ENCODE results near the gene TP53RK.
"Not testable (repeated sequence)": the region's sequence is repeated elsewhere in the genome, so short reads cannot be mapped to it uniquely, and the experiment has no call there.

TP53RK gene

DNA sequence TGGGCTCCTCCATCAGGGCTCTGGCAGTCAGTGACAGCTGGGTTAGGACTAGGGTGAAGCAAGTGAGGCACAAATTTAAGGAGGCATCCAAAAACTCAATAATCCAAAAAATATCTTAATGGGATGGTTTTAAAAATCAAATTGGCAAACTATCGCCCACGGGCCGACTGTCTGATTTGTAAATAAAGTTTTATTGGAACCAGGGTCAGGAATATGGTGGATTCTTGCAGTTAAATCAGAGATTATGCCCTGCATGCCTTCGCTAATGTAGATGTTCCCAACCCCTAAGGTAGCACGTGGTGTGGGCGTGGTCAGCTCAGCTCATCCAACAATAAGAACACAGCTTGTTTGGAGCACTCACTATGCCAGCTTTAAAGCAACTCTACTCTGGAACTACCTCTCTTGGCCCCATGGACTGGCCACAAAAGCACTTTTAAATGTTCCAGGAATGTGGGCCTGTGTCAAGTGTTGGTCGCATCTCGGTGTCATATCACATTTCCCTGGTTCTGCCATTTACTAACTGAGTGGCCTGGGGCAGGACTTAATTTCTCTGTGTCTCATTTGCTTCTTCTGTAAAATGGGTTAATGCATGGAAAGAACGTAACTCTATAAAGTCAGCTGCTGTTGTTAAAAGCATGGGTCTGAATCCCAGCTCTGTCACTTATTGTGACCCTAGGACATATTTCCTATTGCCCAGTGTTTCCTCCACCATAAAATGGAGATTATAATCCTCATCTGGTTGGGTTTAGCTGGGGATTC is 7.0 kb downstream of the TP53RK start:
- DNase-seq, result no peak

- peak; percentile 44 for DNase-seq
These were observed 8.0 kb downstream of the TP53RK start for GRCh38 chr20:46681032-46681854.

GRCh38 chr20:46680684-46681031 is 8.6 kb downstream of the TP53RK start:
- DNase-seq, result no peak

GRCh38 chr20:46678516-46678915 is 10.7 kb downstream of the TP53RK start:
- DNase-seq, result no peak

- DNase-seq, result no peak
These were observed 11.6 kb downstream of the TP53RK start for GRCh38 chr20:46677608-46678007.

DNA sequence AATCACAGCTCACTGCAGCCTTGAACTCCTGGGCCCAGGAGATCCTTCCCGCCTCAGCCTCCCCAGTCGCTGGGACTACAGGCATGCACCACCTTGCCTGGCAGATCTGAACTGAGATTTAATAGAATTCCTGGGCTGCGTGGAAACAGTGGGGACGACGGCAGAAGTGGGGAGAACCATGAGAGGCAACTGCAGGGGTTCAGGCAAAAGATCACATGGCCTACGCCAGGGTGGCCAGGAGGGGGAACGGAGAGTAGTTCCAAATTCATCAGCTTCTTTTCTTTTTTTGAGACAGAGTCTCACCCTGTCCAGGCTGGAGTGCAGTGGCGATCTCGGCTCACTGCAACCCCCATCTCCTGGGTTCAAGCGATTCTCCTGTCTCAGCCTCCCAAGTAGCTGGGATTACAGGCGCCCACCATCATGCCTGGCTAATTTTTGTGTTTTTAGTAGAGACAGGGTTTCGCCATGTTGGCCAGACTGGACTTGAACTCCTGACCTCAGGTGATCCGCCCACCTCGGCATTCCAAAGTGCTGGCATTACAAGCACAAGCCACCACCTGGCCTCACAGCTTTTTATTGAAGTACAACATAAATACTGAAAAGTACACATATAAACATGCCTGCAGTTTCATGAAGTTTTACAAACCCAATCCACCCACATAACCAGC is 12.5 kb downstream of the TP53RK start:
- not testable (repeated sequence) for DNase-seq

DNA sequence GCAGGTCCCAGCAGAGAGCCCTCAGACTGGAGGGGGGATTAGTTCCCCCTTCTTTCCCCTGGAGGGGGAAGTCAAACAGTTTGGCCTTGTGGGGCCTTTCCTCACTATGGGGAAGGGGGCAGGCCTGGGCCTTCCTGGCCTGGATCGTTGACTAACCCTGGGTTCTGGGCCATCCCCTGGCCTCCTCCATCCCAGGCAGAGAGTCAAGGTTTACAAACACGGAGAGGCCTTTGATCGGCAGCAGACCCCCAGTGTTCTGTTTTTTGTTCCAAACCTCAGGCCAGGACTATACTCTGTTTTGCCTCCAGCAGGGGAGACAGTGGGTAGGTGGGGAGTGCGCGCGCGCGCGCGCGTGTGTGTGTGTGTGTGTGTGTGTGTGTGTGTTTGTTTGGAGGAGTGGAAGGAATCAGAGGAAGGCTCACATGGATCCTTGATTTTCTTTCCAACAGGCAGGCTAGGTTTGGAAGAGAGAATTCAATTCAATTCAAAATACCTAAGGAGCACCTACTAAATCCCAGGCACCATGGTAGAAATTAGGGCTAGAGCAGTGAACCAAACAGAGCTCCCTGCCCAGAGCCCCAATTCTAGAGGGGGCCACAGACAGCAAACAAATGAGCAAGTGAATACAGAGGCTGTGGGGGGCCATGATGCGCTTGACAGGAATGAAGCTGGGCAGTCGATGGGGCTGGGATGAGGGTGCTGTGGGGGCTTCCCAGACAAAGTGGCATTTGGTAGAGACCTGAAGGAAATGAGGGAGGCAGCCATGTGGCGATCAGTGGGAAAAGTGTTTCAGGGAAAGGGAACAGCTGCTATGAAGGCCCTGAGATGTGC is 14.8 kb downstream of the TP53RK start:
- DNase-seq, result no peak

- no peak for DNase-seq
These were observed 15.6 kb downstream of the TP53RK start for GRCh38 chr20:46673394-46674252.

DNA sequence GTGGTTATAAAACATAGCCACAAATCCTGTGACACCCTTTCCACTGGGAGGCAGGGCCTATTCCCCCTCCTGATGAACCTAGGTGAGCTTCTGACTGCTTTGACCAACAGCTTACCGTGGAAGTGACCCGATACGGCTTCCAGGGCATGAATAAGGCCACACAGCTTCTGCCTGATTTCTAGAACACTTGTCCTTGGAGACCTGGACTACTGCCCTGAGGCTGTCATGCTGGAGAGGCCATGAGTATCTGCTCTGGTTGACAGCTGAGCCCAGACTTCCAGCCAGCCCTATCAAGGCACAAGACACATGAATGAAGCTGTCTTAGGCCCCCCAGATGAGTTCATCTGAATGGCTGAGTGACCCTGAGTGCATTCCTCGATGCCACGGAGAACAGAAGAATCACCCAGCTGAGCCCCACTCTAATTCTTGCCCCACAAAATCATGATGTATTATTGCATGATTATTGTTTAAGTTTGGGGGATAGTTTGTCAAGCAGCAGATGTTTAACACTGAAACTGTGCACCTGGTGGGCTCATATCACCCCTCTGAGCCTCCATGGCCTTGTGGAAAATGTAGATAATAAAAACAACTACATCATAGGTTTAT is 16.6 kb downstream of the TP53RK start:
- no peak for DNase-seq

- no peak for DNase-seq
These were observed 17.2 kb downstream of the TP53RK start for GRCh38 chr20:46671866-46672542.

DNA sequence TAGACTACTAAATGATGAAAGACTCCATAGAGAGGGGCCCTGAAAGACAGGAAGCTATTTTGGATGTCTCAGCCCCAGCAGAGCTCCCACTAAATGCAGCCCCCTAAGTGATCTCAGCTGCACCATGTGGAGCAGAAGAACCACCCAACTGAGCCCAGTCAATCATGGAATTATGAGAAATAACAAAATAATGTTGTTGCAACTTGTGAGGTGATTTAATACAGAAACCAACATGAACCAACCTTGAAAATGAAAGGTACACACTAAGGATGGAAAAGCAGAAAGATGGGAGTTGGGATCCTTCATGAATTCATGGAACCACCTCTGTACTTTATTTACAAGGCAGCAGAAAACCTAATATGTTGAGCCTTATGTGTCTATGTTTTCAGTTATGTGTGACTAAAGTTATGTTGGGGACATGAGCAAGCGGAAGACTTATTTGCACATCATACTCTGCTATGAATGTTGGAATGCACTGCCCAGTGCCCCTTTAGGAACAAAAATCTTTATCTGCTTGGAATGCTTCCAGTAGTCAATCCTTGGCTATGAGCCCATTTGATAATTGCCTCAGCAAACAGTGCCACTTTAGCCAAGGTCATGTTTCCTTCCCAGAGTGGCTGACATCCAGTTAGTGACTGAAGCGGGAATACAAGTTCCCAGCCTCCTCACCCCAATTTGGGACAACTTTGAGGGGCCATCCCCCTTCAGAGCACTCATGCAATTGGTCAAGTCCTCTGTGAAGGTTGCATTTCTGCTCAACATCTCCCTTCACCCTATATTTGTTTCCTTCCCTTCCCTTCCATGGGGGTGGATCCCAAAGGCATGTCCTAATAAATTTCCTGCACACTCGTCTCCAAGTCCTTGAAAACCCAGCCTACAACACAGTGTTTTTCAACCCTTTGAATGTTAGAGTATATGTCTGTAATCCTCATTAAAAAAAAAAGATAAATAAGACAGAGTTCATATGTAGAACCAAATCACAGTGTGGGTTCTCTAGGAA is 18.4 kb downstream of the TP53RK start:
- DNase-seq, result peak; percentile 11

DNA sequence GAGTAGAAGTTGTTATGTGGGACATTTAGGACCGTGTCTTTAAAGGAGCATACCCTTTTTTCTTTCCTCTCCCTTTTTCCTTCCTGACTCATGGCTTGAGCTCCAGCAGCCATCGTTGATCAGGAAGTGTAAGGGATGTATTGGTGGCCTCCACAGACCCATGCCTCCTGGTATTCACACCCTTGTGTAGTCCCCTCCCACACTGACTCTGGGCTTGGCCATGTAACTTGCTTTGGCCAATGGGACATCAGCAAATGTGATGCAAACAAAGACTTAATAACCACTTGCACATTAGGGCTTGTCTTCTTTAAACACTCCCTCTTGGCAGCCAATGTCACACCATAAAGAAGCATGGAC is 19.0 kb downstream of the TP53RK start:
- DNase-seq, result no peak

GRCh38 chr20:46666818-46667515 is 22.3 kb downstream of the TP53RK start:
- no peak for DNase-seq

GRCh38 chr20:46666306-46666705 is 22.9 kb downstream of the TP53RK start:
- no peak for DNase-seq

DNA sequence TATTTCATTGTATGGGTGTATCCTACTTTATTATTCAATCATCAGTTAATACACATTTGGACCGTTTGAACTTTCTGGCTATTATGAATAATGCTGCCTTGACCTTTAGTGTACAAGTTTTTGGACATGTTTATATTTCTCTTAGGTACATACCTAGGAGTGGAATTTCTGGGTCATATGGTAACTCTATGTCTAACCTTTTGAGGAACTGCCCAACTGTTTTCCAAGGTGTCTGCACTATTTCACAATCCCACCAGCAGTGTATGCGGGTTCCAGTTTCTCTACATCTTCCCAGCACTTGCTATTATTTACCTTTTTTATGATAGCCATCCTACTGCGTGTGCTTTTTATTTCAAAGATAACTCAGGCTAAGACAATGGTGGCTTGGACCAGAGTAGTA is 23.6 kb downstream of the TP53RK start:
- DNase-seq, result no peak

GRCh38 chr20:46663531-46663930 is 25.7 kb downstream of the TP53RK start:
- DNase-seq, result no peak

- DNase-seq, result no peak
These were observed 27.6 kb downstream of the TP53RK start for GRCh38 chr20:46661659-46662058.

DNA sequence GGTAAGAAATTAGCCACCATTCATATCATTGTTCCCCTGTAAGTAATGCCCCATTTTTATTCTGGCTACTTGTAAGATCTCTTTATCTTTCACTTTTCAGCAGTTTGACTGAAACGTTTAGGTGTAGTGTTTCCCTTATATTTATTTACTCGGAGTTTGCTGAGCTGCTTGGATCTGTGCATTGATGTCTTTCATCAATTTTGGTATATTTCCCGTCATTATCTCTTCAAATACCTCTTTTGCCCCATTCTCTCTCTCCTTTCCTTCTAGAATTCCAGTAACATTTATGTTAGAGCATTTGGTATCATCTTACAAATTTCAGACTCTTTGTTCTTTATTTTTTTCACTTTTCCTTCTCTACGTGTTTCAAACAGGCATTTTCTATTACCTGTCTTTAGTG is 28.8 kb downstream of the TP53RK start:
- no peak for DNase-seq

GRCh38 chr20:46657618-46658017 is 31.6 kb downstream of the TP53RK start:
- DNase-seq, result no peak

Data from DMS79 treated with DMSO at 0.1 percent for 48 hours (cell line).